NCI-H2196 treated with DMSO at 0.1 percent for 48 hours (cell line): Measurements from ENCODE around the gene TTC16.
"Not testable (repeated sequence)": the region's sequence is repeated elsewhere in the genome, so short reads cannot be mapped to it uniquely, and the experiment has no call there.

Experiments
- DNase-seq: peaks from one replicate; lab custom pipeline; 2025; ENCODE audit not compliant: unreplicated experiment; lab: John Stamatoyannopoulos, UW

TTC16 gene

DNA sequence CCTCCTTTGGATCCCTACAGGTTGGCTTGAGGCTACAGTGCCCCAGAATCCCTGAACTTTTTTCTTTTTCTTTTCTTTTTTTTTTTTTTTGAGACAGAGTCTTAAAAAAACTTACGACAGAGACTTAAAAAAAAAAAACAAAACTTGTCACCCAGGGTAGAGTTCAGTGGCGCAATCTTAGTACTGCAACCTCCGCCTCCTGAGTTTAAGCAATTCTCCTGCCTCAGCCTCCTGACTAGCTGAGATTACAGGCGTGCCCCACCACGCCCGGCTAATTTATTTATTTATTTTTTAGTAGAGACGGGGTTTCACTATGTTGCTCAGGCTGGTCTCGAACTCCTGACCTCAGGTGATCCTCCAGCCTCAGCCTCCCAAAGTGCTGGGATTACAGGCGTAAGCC is 65.0 kb downstream of the TTC16 start:
- DNase-seq, result not testable (repeated sequence)
